CD4-positive, alpha-beta T cell (primary cell): ENCODE results near the gene TBC1D24. TPM values are rescaled to one million over a fixed set of nuclear protein-coding genes. Genes with fewer than 3 reads are reported as not detected.
A peak's percentile ranks its signal among the peaks of the same experiment; 100 is the strongest.
"Not testable (repeated sequence)": the region's sequence is repeated elsewhere in the genome, so short reads cannot be mapped to it uniquely, and the experiment has no call there.

Experiments
- ATAC-seq: fragments of 200-7000 bp; cut with Tn5 transposase; one replicate; pipeline ENCODE4 v1.10.0; 2022; ENCODE audit warnings: mild to moderate bottlenecking; ENCODE audit not compliant: poor library complexity
- CTCF ChIA-PET: fragments of 350-600 bp; sonication (Branson Sonifier 250); formaldehyde crosslinking; loops from one replicate; lab custom pipeline; 2021; ENCODE audit warnings: antibody characterized with exemption, inconsistent platforms; lab: Charles Lee
- POLR2A ChIA-PET: fragments of 350-600 bp; sonication (Branson Sonifier 250); formaldehyde crosslinking; loops from one replicate; lab custom pipeline; 2021; ENCODE audit warnings: antibody characterized with exemption, inconsistent platforms; lab: Charles Lee
- DNase-seq, 14 experiments: peaks; one replicate each; pipeline ENCODE4 v3.0.0-alpha.2; 2013 to 2020; ENCODE audit warnings: mixed read lengths in 2 of 14
- H3K27ac ChIP-seq, 2 donors: one replicate each; pipeline versions ENCODE4 v1.5.1 to v1.7.0; 2013; ENCODE audit warnings: low read length in 2 of 2, low read depth in 1 of 2, mild to moderate bottlenecking in 1 of 2
- H3K27me3 ChIP-seq, 2 experiments: 1 replicate in 1 of 2; 2 replicates in 1 of 2; pipeline versions ENCODE4 v1.6.1 to v1.7.0; 2013; ENCODE audit warnings: low read length in 2 of 2, control low read depth in 1 of 2, mild to moderate bottlenecking in 1 of 2, moderate library complexity in 1 of 2; ENCODE audit not compliant: insufficient read depth in 2 of 2, control insufficient read depth in 1 of 2
- H3K36me3 ChIP-seq: one replicate; pipeline ENCODE4 v1.6.1; 2013; ENCODE audit warnings: low read length, control low read depth; ENCODE audit not compliant: insufficient read depth
- H3K4me1 ChIP-seq: one replicate; pipeline ENCODE4 v1.6.1; 2013; ENCODE audit warnings: low read length, control low read depth; ENCODE audit not compliant: insufficient read depth
- H3K4me3 ChIP-seq: one replicate; pipeline ENCODE4 v1.5.1; 2013; ENCODE audit warnings: mild to moderate bottlenecking, low read length, moderate library complexity
- H3K9me3 ChIP-seq, 2 experiments: 1 replicate in 1 of 2; 2 replicates in 1 of 2; pipeline versions ENCODE4 v1.6.1 to v1.7.0; 2013; ENCODE audit warnings: low read length in 2 of 2, mild to moderate bottlenecking in 2 of 2, control low read depth in 1 of 2, moderate library complexity in 1 of 2; ENCODE audit not compliant: control insufficient read depth in 1 of 2, insufficient read depth in 1 of 2
- H3K27ac Mint-ChIP-seq: one replicate; pipeline ENCODE4 v1.8.0; 2020; ENCODE audit warnings: mixed read lengths
- H3K27me3 Mint-ChIP-seq: one replicate; pipeline ENCODE4 v1.8.0; 2021; ENCODE audit warnings: mixed read lengths
- H3K36me3 Mint-ChIP-seq: one replicate; pipeline ENCODE4 v1.8.0; 2021; ENCODE audit warnings: low read depth, mixed read lengths
- H3K4me1 Mint-ChIP-seq: one replicate; pipeline ENCODE4 v1.8.0; 2021; ENCODE audit warnings: low read depth, mixed read lengths
- H3K4me3 Mint-ChIP-seq: one replicate; pipeline ENCODE4 v1.8.0; 2020; ENCODE audit warnings: mild to moderate bottlenecking, mixed read lengths
- H3K9me3 Mint-ChIP-seq: one replicate; pipeline ENCODE4 v1.8.0; 2020; ENCODE audit warnings: mixed read lengths
- intact Hi-C, 2 experiments: fragments of 100-400 bp; cut with DNase I in 1 of 2; cut with micrococcal nuclease in 1 of 2; formaldehyde crosslinking; loops; one replicate each; pipeline versions ENCODE4 v1.15.1 to v1.9.0; 2023 to 2025; cut with DNase I, micrococcal nuclease
- total RNA-seq, 174 experiments: library from RNA in 2 of 174; stranded (reverse) in 2 of 174; gene quantifications; one replicate each; pipeline ENCODE4 v1.2.3 and lab custom pipeline; 2021 to 2026
- TF ChIP-seq, protein P1 (sequence below): fragments of 200-600 bp; IDR thresholded peaks from one replicate; pipeline ENCODE4 v1.8.0; 2022; ENCODE audit warnings: antibody characterized with exemption, mild to moderate bottlenecking

TBC1D24 gene
- total RNA-seq, 2 experiments from 2014 or later = 1.2 to 2.1 TPM

- Mint-ChIP-seq H3K9me3 (no peaks in the 10 kb centered on the region), H3K36me3 (peaks cover 38% of the 10 kb centered on the region), H3K4me3 (peak overlapping the region; percentile 95), H3K4me1 (peaks cover 22% of the 10 kb centered on the region), H3K27ac (peak overlapping the region; percentile 98), H3K27me3 (peaks cover 8% of the 10 kb centered on the region)
- DNase-seq (peak; percentile 92 to 99 (median 97)), ATAC-seq (peak; percentile 86)
- peak overlapping the region; percentile 94 for H3K4me3 ChIP-seq
- peaks cover 24% of the 10 kb centered on the region for H3K36me3 ChIP-seq
- ChIA-PET POLR2A (interaction anchor here (0.8 to 4.2 kb wide), 13 partner anchors 8 to 761 kb away, joined by 3 to 135 read pairs (median 5); partner anchors contain the start of genes ABCA3, AMDHD2, ATP6V0C and ECI1), CTCF (interaction anchor here (0.9 to 1.3 kb wide), 2 partner anchors 11 to 17 kb away, joined by 3 to 4 read pairs; partner anchors contain the start of gene AMDHD2)
- intact Hi-C loops = loop anchor here (1.0 to 5.0 kb wide), 5 partner anchors 11 to 105 kb away; partner anchors contain the start of genes AMDHD2 (in 1 of the 2), CCNF (in 1 of the 2) and TBC1D24 (in 1 of the 2)
- peak overlapping the region; percentile 94 to 95 for H3K27ac ChIP-seq
- no peaks in the 10 kb centered on the region for H3K27me3 ChIP-seq
- H3K9me3 ChIP-seq = no peaks in the 10 kb centered on the region
- peaks cover 27% of the 10 kb centered on the region for H3K4me1 ChIP-seq
- TF ChIP-seq, protein P1, sequence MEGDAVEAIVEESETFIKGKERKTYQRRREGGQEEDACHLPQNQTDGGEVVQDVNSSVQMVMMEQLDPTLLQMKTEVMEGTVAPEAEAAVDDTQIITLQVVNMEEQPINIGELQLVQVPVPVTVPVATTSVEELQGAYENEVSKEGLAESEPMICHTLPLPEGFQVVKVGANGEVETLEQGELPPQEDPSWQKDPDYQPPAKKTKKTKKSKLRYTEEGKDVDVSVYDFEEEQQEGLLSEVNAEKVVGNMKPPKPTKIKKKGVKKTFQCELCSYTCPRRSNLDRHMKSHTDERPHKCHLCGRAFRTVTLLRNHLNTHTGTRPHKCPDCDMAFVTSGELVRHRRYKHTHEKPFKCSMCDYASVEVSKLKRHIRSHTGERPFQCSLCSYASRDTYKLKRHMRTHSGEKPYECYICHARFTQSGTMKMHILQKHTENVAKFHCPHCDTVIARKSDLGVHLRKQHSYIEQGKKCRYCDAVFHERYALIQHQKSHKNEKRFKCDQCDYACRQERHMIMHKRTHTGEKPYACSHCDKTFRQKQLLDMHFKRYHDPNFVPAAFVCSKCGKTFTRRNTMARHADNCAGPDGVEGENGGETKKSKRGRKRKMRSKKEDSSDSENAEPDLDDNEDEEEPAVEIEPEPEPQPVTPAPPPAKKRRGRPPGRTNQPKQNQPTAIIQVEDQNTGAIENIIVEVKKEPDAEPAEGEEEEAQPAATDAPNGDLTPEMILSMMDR = no peak
Observed at GRCh38 chr16:2531696-2532493, 57.0 kb downstream of the TBC1D24 start.

GRCh38 chr16:2532494-2533141 lies 57.7 kb downstream of the TBC1D24 start:
- Mint-ChIP-seq H3K4me1 (peaks cover 26% of the 10 kb centered on the region), H3K4me3 (peak overlapping the region; percentile 95), H3K27me3 (peaks cover 8% of the 10 kb centered on the region), H3K27ac (peak overlapping the region; percentile 98), H3K9me3 (no peaks in the 10 kb centered on the region), H3K36me3 (peaks cover 38% of the 10 kb centered on the region)
- DNase-seq (peak in 12 of 14 experiments; percentile 42 to 88 (median 60)), ATAC-seq (peak; percentile 33)
- Histone ChIP-seq H3K27ac (peak overlapping the region; percentile 94 to 95), H3K4me1 (peaks cover 31% of the 10 kb centered on the region), H3K36me3 (peaks cover 20% of the 10 kb centered on the region), H3K4me3 (peak overlapping the region; percentile 94), H3K27me3 (no peaks in the 10 kb centered on the region), H3K9me3 (no peaks in the 10 kb centered on the region)
- TF ChIP-seq, protein P1 = no peak
- POLR2A ChIA-PET = interaction anchor here (0.6 to 4.2 kb wide), 17 partner anchors 8 to 761 kb away, joined by 3 to 135 read pairs (median 5); partner anchors contain the start of genes ABCA3, AMDHD2, ATP6V0C and E4F1
- CTCF ChIA-PET = interaction anchor here (0.9 kb wide), 1 partner anchor 17 kb away, joined by 3 read pairs; no protein-coding TSS in a partner anchor
- intact Hi-C loops = loop anchor here (1.0 to 5.0 kb wide), 4 partner anchors 11 to 105 kb away; partner anchors contain the start of genes AMDHD2 (in 1 of the 2) and CCNF (in 1 of the 2)

- H3K4me1 ChIP-seq = peaks cover 31% of the 10 kb centered on the region
- ATAC-seq, H3K27me3 Mint-ChIP-seq, H3K27me3 ChIP-seq, H3K9me3 Mint-ChIP-seq, H3K9me3 ChIP-seq: not testable (repeated sequence)
- peak overlapping the region; percentile 95 for H3K4me3 Mint-ChIP-seq
- H3K36me3 ChIP-seq = peaks cover 14% of the 10 kb centered on the region
- intact Hi-C loops = loop anchor here (2.0 to 5.0 kb wide), 2 partner anchors 18 to 106 kb away; partner anchors contain the start of gene CCNF (in 1 of the 2)
- peak in 1 of 14 experiments; percentile 60 for DNase-seq
- POLR2A ChIA-PET = interaction anchor here (0.6 to 4.2 kb wide), 14 partner anchors 14 to 762 kb away, joined by 3 to 135 read pairs (median 5); partner anchors contain the start of genes ABCA3, AMDHD2, ATP6V0C and E4F1
- peak overlapping the region; percentile 94 for H3K4me3 ChIP-seq
- CTCF ChIA-PET = interaction anchor here (0.9 kb wide), 1 partner anchor 18 kb away, joined by 3 read pairs; no protein-coding TSS in a partner anchor
- peak overlapping the region in 1 of 2 donors; percentile 95 for H3K27ac ChIP-seq
- H3K27ac Mint-ChIP-seq = peak overlapping the region; percentile 98
- H3K4me1 Mint-ChIP-seq = peaks cover 26% of the 10 kb centered on the region
- peaks cover 38% of the 10 kb centered on the region for H3K36me3 Mint-ChIP-seq
Observed at GRCh38 chr16:2533142-2533755, 58.3 kb downstream of the TBC1D24 start.
